B cell (primary cell): ENCODE measurements around the gene EFCAB10. TPM values are rescaled to one million over a fixed set of nuclear protein-coding genes. Genes with fewer than 3 reads are reported as not detected.

Source experiments
- ATAC-seq: fragments of 200-7000 bp; cut with Tn5 transposase; one replicate; pipeline ENCODE4 v1.10.0; 2021; ENCODE audit warnings: low read depth, mild to moderate bottlenecking, moderate number of reproducible peaks, moderate library complexity
- CTCF ChIA-PET: fragments of 350-600 bp; sonication (Branson Sonifier 250); formaldehyde crosslinking; loops from one replicate; lab custom pipeline; 2021; ENCODE audit warnings: antibody characterized with exemption, inconsistent platforms; lab: Charles Lee
- POLR2A ChIA-PET: fragments of 350-600 bp; sonication (Branson Sonifier 250); formaldehyde crosslinking; loops from one replicate; lab custom pipeline; 2021; ENCODE audit warnings: antibody characterized with exemption; lab: Charles Lee
- DNase-seq: peaks from one replicate; pipeline ENCODE4 v3.0.0; 2013
- H2AFZ ChIP-seq: 2 replicates; pipeline ENCODE4 v1.6.1; 2012; ENCODE audit warnings: mild to moderate bottlenecking, low read depth, low read length; ENCODE audit not compliant: insufficient read depth, poor library complexity, severe bottlenecking
- H3K27ac ChIP-seq, 2 donors: 1 replicate in 1 of 2; 2 replicates in 1 of 2; pipeline ENCODE4 v1.5.1; 2012 to 2013; ENCODE audit warnings: low read length in 2 of 2, mild to moderate bottlenecking in 2 of 2, moderate library complexity in 1 of 2
- H3K27me3 ChIP-seq, 4 experiments: fragments of 200-600 bp in 1 of 4; sonication (generic) in 1 of 4; replicated peaks in 1 of 4; 1 replicate in 2 of 4; 2 replicates in 2 of 4; pipeline versions ENCODE4 v1.6.1 to v1.7.0; 2013 to 2016; ENCODE audit warnings: low read length in 3 of 4, mild to moderate bottlenecking in 2 of 4, mixed read lengths in 1 of 4, moderate library complexity in 1 of 4; ENCODE audit not compliant: insufficient read depth in 4 of 4, control insufficient read depth in 3 of 4; ENCODE audit errors: control extremely low read depth in 1 of 4
- H3K36me3 ChIP-seq, 2 experiments: replicated peaks in 1 of 2; 1 replicate in 1 of 2; 2 replicates in 1 of 2; pipeline versions ENCODE4 v1.6.1 to v1.7.1; 2013; ENCODE audit warnings: low read length in 1 of 2; ENCODE audit not compliant: insufficient read depth in 2 of 2, control insufficient read depth in 1 of 2; ENCODE audit errors: control extremely low read depth in 1 of 2, extremely low read depth in 1 of 2
- H3K4me1 ChIP-seq, 2 donors: fragments of 200-600 bp in 1 of 2; sonication (generic) in 1 of 2; 1 replicate in 1 of 2; 2 replicates in 1 of 2; pipeline versions ENCODE4 v1.5.1 to v1.6.1; 2013 to 2017; ENCODE audit warnings: low read length in 2 of 2; ENCODE audit not compliant: control insufficient read depth in 2 of 2, insufficient read depth in 2 of 2
- H3K4me2 ChIP-seq: replicated peaks from 2 replicates; pipeline ENCODE3; 2012; ENCODE audit warnings: mild to moderate bottlenecking, low read depth, low read length; ENCODE audit not compliant: poor library complexity, severe bottlenecking
- H3K4me3 ChIP-seq, 5 experiments: fragments of 200-600 bp in 1 of 5; sonication (generic) in 1 of 5; 1 replicate in 3 of 5; 2 replicates in 2 of 5; pipeline versions ENCODE4 v1.5.1 to v1.7.0; 2011 to 2016; ENCODE audit warnings: low read length in 4 of 5, mild to moderate bottlenecking in 4 of 5, low read depth in 2 of 5, control low read depth in 1 of 5, moderate library complexity in 1 of 5; ENCODE audit not compliant: insufficient read depth in 1 of 5; ENCODE audit errors: control extremely low read depth in 1 of 5, extremely low read depth in 1 of 5
- H3K79me2 ChIP-seq: fragments of 200-600 bp; sonication (generic); one replicate; pipeline ENCODE4 v1.6.0; 2016; ENCODE audit warnings: low read length; ENCODE audit not compliant: control insufficient read depth, insufficient read depth
- H3K9ac ChIP-seq: fragments of 200-600 bp; sonication (generic); 2 replicates; pipeline ENCODE4 v1.6.1; 2017; ENCODE audit warnings: mild to moderate bottlenecking, low read length, moderate library complexity
- H3K9me3 ChIP-seq, 3 donors: one replicate each; pipeline versions ENCODE4 v1.6.1 to v1.7.1; 2013; ENCODE audit warnings: low read length in 2 of 3; ENCODE audit not compliant: control insufficient read depth in 2 of 3, insufficient read depth in 1 of 3; ENCODE audit errors: control extremely low read depth in 1 of 3
- H4K20me1 ChIP-seq: 2 replicates; pipeline ENCODE4 v1.6.0; 2012; ENCODE audit warnings: mild to moderate bottlenecking, low read length; ENCODE audit not compliant: insufficient read depth, control insufficient read depth, poor library complexity, severe bottlenecking
- H3K27ac Mint-ChIP-seq: one replicate; pipeline ENCODE4 v1.8.0; 2021; ENCODE audit warnings: mixed read lengths
- H3K27me3 Mint-ChIP-seq: one replicate; pipeline ENCODE4 v1.8.0; 2021; ENCODE audit warnings: mixed read lengths
- H3K4me1 Mint-ChIP-seq: one replicate; pipeline ENCODE4 v1.8.0; 2021; ENCODE audit warnings: mixed read lengths
- H3K4me3 Mint-ChIP-seq: one replicate; pipeline ENCODE4 v1.8.0; 2021; ENCODE audit warnings: mixed read lengths
- H3K9me3 Mint-ChIP-seq: one replicate; pipeline ENCODE4 v1.8.0; 2022; ENCODE audit warnings: mixed read lengths; ENCODE audit not compliant: insufficient read depth
- CTCF ChIP-seq: fragments of 200-600 bp; IDR thresholded peaks from one replicate; pipeline ENCODE4 v1.8.0; 2022; ENCODE audit warnings: antibody characterized with exemption, mild to moderate bottlenecking
- EZH2 ChIP-seq: IDR thresholded peaks from 2 replicates; pipeline ENCODE4 v1.6.1; 2012; ENCODE audit warnings: borderline replicate concordance, low read depth, mild to moderate bottlenecking, moderate library complexity, low read length; ENCODE audit not compliant: insufficient read depth, poor library complexity, severe bottlenecking
- WGBS: methylation state at CpG from one replicate; pipeline ENCODE4 v1.1.5; 2013; ENCODE audit warnings: missing lambda C conversion rate; ENCODE audit not compliant: insufficient coverage; 5-methylcytosine and 5-hydroxymethylcytosine counted together
- intact Hi-C: fragments of 100-400 bp; cut with micrococcal nuclease; formaldehyde crosslinking; loops from one replicate; pipeline ENCODE4 v1.10.0; 2022
- polyA plus RNA-seq: library from polyadenylated mRNA; depleted of rRNA; stranded (reverse); fragments of >200 nt; gene quantifications from 2 replicates; pipeline ENCODE4 v1.2.3, GENCODE V29; 2012
- total RNA-seq, 2 donors: library from RNA; stranded (reverse); fragments of 120-200 nt in 1 of 2; gene quantifications; 1 replicate in 1 of 2; 2 replicates in 1 of 2; pipeline versions ENCODE4 v1.2.3 to v1.2.4, GENCODE V29; 2013 to 2022

The EFCAB10 gene
- total and polyA plus RNA-seq, 2 donors (not counting 1 experiment from before 2014, with no cell fraction given) = not detected

- H3K4me1 Mint-ChIP-seq = no peaks in the 10 kb centered on the region
- H3K27ac ChIP-seq = no peak overlapping the region
- no peak overlapping the region for H3K4me2 ChIP-seq
- peaks cover 0 to 6% (median 0%) of the 10 kb centered on the region in 3 donors for H3K9me3 ChIP-seq
- no peak for TF ChIP-seq CTCF
- no peak for TF ChIP-seq EZH2
- H3K4me3 ChIP-seq = no peak overlapping the region
- H2AFZ ChIP-seq = no peak overlapping the region
- peaks cover 14 to 68% of the 10 kb centered on the region in 2 experiments for H3K36me3 ChIP-seq
- no peaks in the 10 kb centered on the region for H3K27me3 Mint-ChIP-seq
- H4K20me1 ChIP-seq = no peaks in the 10 kb centered on the region
- no peaks in the 10 kb centered on the region for H3K79me2 ChIP-seq
- H3K4me1 ChIP-seq = no peaks in the 10 kb centered on the region
- H3K4me3 Mint-ChIP-seq = no peak overlapping the region
- no peak overlapping the region for H3K27ac Mint-ChIP-seq
- DNase-seq (no peak), ATAC-seq (no peak)
- H3K9me3 Mint-ChIP-seq = peaks cover 8% of the 10 kb centered on the region
- POLR2A ChIA-PET = no interaction called here
- 93% methylated on average over 6 of the region's 15 CpGs for WGBS
- intact Hi-C loops = no loop called here
- H3K9ac ChIP-seq = no peak overlapping the region
- H3K27me3 ChIP-seq = no peaks in the 10 kb centered on the region
- CTCF ChIA-PET = no interaction called here
Observed at GRCh38 chr7:105623906-105624305, 42.6 kb upstream of the EFCAB10 start.

DNA sequence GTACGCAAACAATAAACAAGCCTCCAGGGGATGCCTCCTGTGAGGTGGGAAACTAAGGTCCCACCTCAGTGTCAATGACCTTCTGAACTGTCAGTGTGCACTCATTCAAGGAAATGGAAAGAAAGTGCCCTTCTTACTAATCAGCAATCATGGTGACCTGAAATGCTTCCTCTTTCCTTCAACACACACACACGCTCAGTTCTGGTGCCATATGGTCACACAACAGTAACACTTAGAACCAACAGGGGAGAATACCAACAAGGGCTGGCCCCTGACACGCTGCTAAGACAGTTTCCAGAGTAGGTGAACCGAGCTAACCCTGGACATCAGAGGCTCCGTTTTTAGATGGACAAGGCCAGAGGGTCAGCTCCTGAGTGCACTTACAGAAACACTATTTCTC is 42.1 kb upstream of the EFCAB10 start:
- no peak for TF ChIP-seq CTCF
- TF ChIP-seq EZH2 = no peak
- ATAC-seq = no peak
- H3K27ac Mint-ChIP-seq = no peak overlapping the region
- Histone ChIP-seq H3K4me3 (no peak overlapping the region), H3K79me2 (no peaks in the 10 kb centered on the region), H3K9me3 (peaks cover 0 to 6% (median 0%) of the 10 kb centered on the region in 3 donors), H3K27ac (no peak overlapping the region), H3K36me3 (peaks cover 14 to 71% of the 10 kb centered on the region in 2 experiments), H3K4me1 (no peaks in the 10 kb centered on the region), H3K27me3 (no peaks in the 10 kb centered on the region), H3K9ac (no peak overlapping the region), H3K4me2 (no peak overlapping the region), H2AFZ (no peak overlapping the region), H4K20me1 (no peaks in the 10 kb centered on the region)
- no peak overlapping the region for H3K4me3 Mint-ChIP-seq
- H3K9me3 Mint-ChIP-seq = peaks cover 8% of the 10 kb centered on the region
- H3K27me3 Mint-ChIP-seq = no peaks in the 10 kb centered on the region
- no peaks in the 10 kb centered on the region for H3K4me1 Mint-ChIP-seq
- CTCF ChIA-PET = no interaction called here
- 93% methylated on average over 5 of the region's 5 CpGs for WGBS
- no peak for DNase-seq
- intact Hi-C loops = no loop called here
- POLR2A ChIA-PET = no interaction called here
